Measurements from ENCODE around the gene PCTP. TPM values are rescaled to one million over a fixed set of nuclear protein-coding genes. Genes with fewer than 3 reads are reported as not detected.

PCTP gene
- total RNA-seq, 1 experiment from 2014 or later: 17.1 TPM

GRCh38 chr17:55709984-55710383 is 40.9 kb upstream of the PCTP start:
- no peaks in the 10 kb centered on the region for H3K79me2 ChIP-seq (ENCODE audit: insufficient read depth, low read length)
- WGBS (ENCODE audit: extremely low coverage, insufficient read length, low lambda C conversion rate): no CpG with 5 or more reads among the region's 4 CpGs

More at GRCh38 chr17:55709984-55710383, 40.9 kb upstream of the PCTP start:
- H4K5ac ChIP-seq (ENCODE audit: insufficient read length, low read depth, low read length): no peak overlapping the region
- H2BK20ac ChIP-seq (ENCODE audit: low read depth, low read length, poor library complexity, severe bottlenecking): no peak overlapping the region
- no peak overlapping the region for H3K56ac ChIP-seq (ENCODE audit: insufficient read length, low read depth, low read length)
- H3K4ac ChIP-seq (ENCODE audit: low read depth, low read length): no peak overlapping the region
- H3K4me1 ChIP-seq (ENCODE audit: insufficient read depth, low read length): peaks cover 6% of the 10 kb centered on the region; the same call in 1 of the 2 replicates
- H3K23ac ChIP-seq (ENCODE audit: insufficient read length, low read depth, low read length): no peak overlapping the region
- H2AFZ ChIP-seq (ENCODE audit: low read length): no peak overlapping the region
- H3K79me1 ChIP-seq (ENCODE audit: insufficient read depth, low read depth, low read length, poor library complexity, severe bottlenecking): no peaks in the 10 kb centered on the region
- H2BK5ac ChIP-seq (ENCODE audit: insufficient read length, low read length): no peak overlapping the region
- H3K14ac ChIP-seq (ENCODE audit: insufficient read depth, low read length): no peak overlapping the region
- no peak overlapping the region for H3K27ac Mint-ChIP-seq
- no peaks in the 10 kb centered on the region for H3K9me3 ChIP-seq (ENCODE audit: control insufficient read depth, low read depth, low read length)
- no peaks in the 10 kb centered on the region for H3K23me2 ChIP-seq (ENCODE audit: insufficient read length, low read depth, low read length, poor library complexity, severe bottlenecking)
- H3T11ph ChIP-seq (ENCODE audit: low read length): no peak overlapping the region
- no peak overlapping the region for H4K8ac ChIP-seq (replicated peaks; ENCODE audit: insufficient read length, low read depth, low read length)
- H2AK5ac ChIP-seq (ENCODE audit: insufficient read length, low read length): no peak overlapping the region
- no peak overlapping the region for H2BK12ac ChIP-seq (ENCODE audit: insufficient read length, low read depth, low read length)
- H2BK120ac ChIP-seq (ENCODE audit: low read depth, low read length, poor library complexity, severe bottlenecking): no peak overlapping the region
- H3K4me2 ChIP-seq (ENCODE audit: insufficient read depth, insufficient read length, low read length): no peak overlapping the region
- no peak overlapping the region for H2BK15ac ChIP-seq (ENCODE audit: low read depth, low read length)
- H3K27me3 ChIP-seq (ENCODE audit: insufficient read depth, low read length): no peaks in the 10 kb centered on the region
- no peaks in the 10 kb centered on the region for H3K9me3 Mint-ChIP-seq
- H3K36me3 Mint-ChIP-seq (ENCODE audit: insufficient read depth in 1 of 3, low read depth in 3 of 3): no peaks in the 10 kb centered on the region; a peak in 1 of 7 replicates
- TF ChIP-seq, protein P1, sequence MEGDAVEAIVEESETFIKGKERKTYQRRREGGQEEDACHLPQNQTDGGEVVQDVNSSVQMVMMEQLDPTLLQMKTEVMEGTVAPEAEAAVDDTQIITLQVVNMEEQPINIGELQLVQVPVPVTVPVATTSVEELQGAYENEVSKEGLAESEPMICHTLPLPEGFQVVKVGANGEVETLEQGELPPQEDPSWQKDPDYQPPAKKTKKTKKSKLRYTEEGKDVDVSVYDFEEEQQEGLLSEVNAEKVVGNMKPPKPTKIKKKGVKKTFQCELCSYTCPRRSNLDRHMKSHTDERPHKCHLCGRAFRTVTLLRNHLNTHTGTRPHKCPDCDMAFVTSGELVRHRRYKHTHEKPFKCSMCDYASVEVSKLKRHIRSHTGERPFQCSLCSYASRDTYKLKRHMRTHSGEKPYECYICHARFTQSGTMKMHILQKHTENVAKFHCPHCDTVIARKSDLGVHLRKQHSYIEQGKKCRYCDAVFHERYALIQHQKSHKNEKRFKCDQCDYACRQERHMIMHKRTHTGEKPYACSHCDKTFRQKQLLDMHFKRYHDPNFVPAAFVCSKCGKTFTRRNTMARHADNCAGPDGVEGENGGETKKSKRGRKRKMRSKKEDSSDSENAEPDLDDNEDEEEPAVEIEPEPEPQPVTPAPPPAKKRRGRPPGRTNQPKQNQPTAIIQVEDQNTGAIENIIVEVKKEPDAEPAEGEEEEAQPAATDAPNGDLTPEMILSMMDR (conservative IDR thresholded peaks at IDR 0.05): no peak
- H3K9ac ChIP-seq (ENCODE audit: extremely low read depth, insufficient read length, low read length): no peak overlapping the region
- no peak overlapping the region for H3K4me3 Mint-ChIP-seq
- H4K20me1 ChIP-seq (ENCODE audit: control insufficient read depth, insufficient read depth, insufficient read length): no peaks in the 10 kb centered on the region
- no peak overlapping the region for H3K27ac ChIP-seq (ENCODE audit: insufficient read length, low read depth, low read length)
- H4K91ac ChIP-seq (ENCODE audit: insufficient read length, low read depth, low read length): no peak overlapping the region
- no peak for DNase-seq
- H3K4me1 Mint-ChIP-seq: peaks cover 18 to 29% of the 10 kb centered on the region in 2 experiments
- H3K18ac ChIP-seq (ENCODE audit: insufficient read length, low read depth, low read length): no peak overlapping the region
- no peaks in the 10 kb centered on the region for H3K27me3 Mint-ChIP-seq (ENCODE audit: low read depth)
